HepG2 (cell line): ENCODE data around the gene MPI. TPM values are rescaled to one million over a fixed set of nuclear protein-coding genes. Genes with fewer than 3 reads are reported as not detected.

Experiments
- ATAC-seq: fragments of 200-7000 bp; cut with Tn5 transposase; 3 replicates; pipeline ENCODE4 v1.9.1; 2020; ENCODE audit warnings: mild to moderate bottlenecking, moderate library complexity
- BruUV-seq: library from RNA; stranded (reverse); fragments of 400-500 nt; replicated peaks from 2 replicates; lab custom pipeline; 2021; lab: Mats Ljungman, UMichigan
- CTCF ChIA-PET: fragments of 300-600 bp; formaldehyde crosslinking; extraction: SDS; loops from one replicate; lab custom pipeline; 2021; ENCODE audit warnings: low total read pairs, inconsistent platforms, low intra/inter-chr PET ratio; lab: Yijun Ruan, JAX
- POLR2A ChIA-PET: fragments of 350-600 bp; sonication (Branson Sonifier 250); formaldehyde crosslinking; loops from one replicate; lab custom pipeline; 2020; ENCODE audit warnings: antibody characterized with exemption, inconsistent platforms; lab: Yijun Ruan, JAX
- DNase-seq: peaks from one replicate; pipeline ENCODE4 v3.0.0-alpha.2; 2015; ENCODE audit warnings: low spot score
- FAIRE-seq: peaks from 3 replicates; lab custom pipeline; 2011; peaks lifted over from hg19 to GRCh38; lab: Jason Lieb, UNC
- H2AFZ ChIP-seq: one replicate; pipeline ENCODE4 v1.6.1; 2011; ENCODE audit warnings: low read length, inconsistent platforms
- H3K27ac ChIP-seq: fragments of 300-600 bp; 3 replicates; pipeline ENCODE4 v1.8.0; 2011; ENCODE audit warnings: mixed run types, mild to moderate bottlenecking, mixed read lengths, low read length, inconsistent platforms; ENCODE audit not compliant: insufficient read depth; ENCODE audit errors: extremely low read length
- H3K27me3 ChIP-seq, 2 experiments: fragments of 200-600 bp in 1 of 2; 2 replicates in 1 of 2; 3 replicates in 1 of 2; pipeline versions ENCODE4 v1.6.0 to v1.8.0; 2011; ENCODE audit warnings: low read length in 2 of 2, mild to moderate bottlenecking in 2 of 2, moderate library complexity in 2 of 2, inconsistent platforms in 1 of 2; ENCODE audit not compliant: insufficient read depth in 2 of 2, control insufficient read depth in 1 of 2
- H3K36me3 ChIP-seq, 2 experiments: fragments of 200-600 bp in 1 of 2; replicated peaks in 1 of 2; 2 replicates in 1 of 2; 3 replicates in 1 of 2; pipeline versions ENCODE4 v1.5.1 to v1.8.0; 2011; ENCODE audit warnings: low read length in 2 of 2, inconsistent platforms in 1 of 2; ENCODE audit not compliant: insufficient read depth in 2 of 2, control insufficient read depth in 1 of 2
- H3K4me1 ChIP-seq: 2 replicates; pipeline ENCODE4 v1.5.1; 2012; ENCODE audit warnings: low read length, inconsistent platforms; ENCODE audit not compliant: insufficient read depth
- H3K4me2 ChIP-seq: 2 replicates; pipeline ENCODE4 v1.6.0; 2011; ENCODE audit warnings: low read depth, low read length, inconsistent platforms
- H3K4me3 ChIP-seq, 3 experiments: fragments of 200-600 bp in 1 of 3; sonication (generic), shearing (Covaris generic) in 1 of 3; replicated peaks in 1 of 3; 2 replicates each; pipeline ENCODE4 v1.5.1; 2011 to 2016; ENCODE audit warnings: low read length in 3 of 3, inconsistent platforms in 2 of 3, low read depth in 2 of 3, mild to moderate bottlenecking in 2 of 3, control low read depth in 1 of 3, mixed read lengths in 1 of 3; ENCODE audit not compliant: insufficient read depth in 1 of 3
- H3K79me2 ChIP-seq: one replicate; pipeline ENCODE4 v1.6.1; 2011; ENCODE audit warnings: low read length, inconsistent platforms; ENCODE audit not compliant: insufficient read depth
- H3K9ac ChIP-seq: 2 replicates; pipeline ENCODE4 v1.6.0; 2011; ENCODE audit warnings: mild to moderate bottlenecking, low read depth, low read length, inconsistent platforms; ENCODE audit not compliant: insufficient read depth
- H3K9me3 ChIP-seq: 2 replicates; pipeline ENCODE4 v1.5.1; 2012; ENCODE audit warnings: mild to moderate bottlenecking, low read length
- H4K20me1 ChIP-seq: 2 replicates; pipeline ENCODE4 v1.6.0; 2011; ENCODE audit warnings: inconsistent platforms, mild to moderate bottlenecking, low read length, moderate library complexity; ENCODE audit not compliant: insufficient read depth
- ARID4A ChIP-seq: sonication (generic); formaldehyde crosslinking; IDR thresholded peaks from 2 replicates; pipeline ENCODE4 v1.5.0; 2020; ENCODE audit warnings: mild to moderate bottlenecking, missing genetic modification reagents, borderline replicate concordance
- CREBL2 ChIP-seq: sonication (generic); formaldehyde crosslinking; IDR thresholded peaks from 2 replicates; pipeline ENCODE4 v1.8.1; 2023; ENCODE audit warnings: missing genetic modification reagents, mild to moderate bottlenecking, borderline replicate concordance
- FIP1L1 ChIP-seq: fragments of 200-400 bp; formaldehyde crosslinking; IDR thresholded peaks from 2 replicates; pipeline ENCODE4 v1.6.1; 2018; ENCODE audit warnings: low read depth, mild to moderate bottlenecking, low read length, moderate library complexity, borderline replicate concordance; ENCODE audit not compliant: insufficient read depth
- SP5 ChIP-seq: IDR thresholded peaks from 2 replicates; pipeline ENCODE4 v1.6.1; 2016; ENCODE audit warnings: low read depth, borderline replicate concordance
- ZNF281 ChIP-seq: sonication (generic); formaldehyde crosslinking; IDR thresholded peaks from 2 replicates; pipeline ENCODE4 v1.4.0; 2020; ENCODE audit warnings: missing genetic modification reagents, borderline replicate concordance
- ZNF34 ChIP-seq: sonication (generic); formaldehyde crosslinking; IDR thresholded peaks from 2 replicates; pipeline ENCODE4 v1.4.0; 2020; ENCODE audit warnings: mild to moderate bottlenecking, missing genetic modification reagents, borderline replicate concordance
- ZNF567 ChIP-seq: sonication (generic); formaldehyde crosslinking; IDR thresholded peaks from 2 replicates; pipeline ENCODE4 v1.8.1; 2023; ENCODE audit warnings: mild to moderate bottlenecking, missing genetic modification reagents, borderline replicate concordance
- ZNF572 ChIP-seq: sonication (generic); formaldehyde crosslinking; IDR thresholded peaks from 2 replicates; pipeline ENCODE4 v1.5.1; 2020; ENCODE audit warnings: mild to moderate bottlenecking, missing genetic modification reagents
- ZNF709 ChIP-seq: sonication (generic); formaldehyde crosslinking; IDR thresholded peaks from 2 replicates; pipeline ENCODE4 v1.5.0; 2020; ENCODE audit warnings: mild to moderate bottlenecking, missing genetic modification reagents
- WGBS: methylation state at CpG from one replicate; pipeline ENCODE4 v1.1.6; 2017; ENCODE audit warnings: low lambda C conversion rate; 5-methylcytosine and 5-hydroxymethylcytosine counted together
- in situ Hi-C: cut with HindIII; loops from 2 replicates; pipeline ENCODE4 v1.10.0; 2017; ENCODE audit warnings: low pct_unique_long_range_greater_than_20kb; ENCODE audit not compliant: extremely low pct_ligation_motif_present
- intact Hi-C: fragments of 100-400 bp; cut with micrococcal nuclease; formaldehyde crosslinking; loops from one replicate; pipeline ENCODE4 v1.10.0; 2022; ENCODE audit not compliant: unreplicated experiment
- polyA plus RNA-seq, 8 experiments: library from polyadenylated mRNA; depleted of rRNA in 3 of 8; stranded (reverse) in 7 of 8; unstranded in 1 of 8; fragments of >200 nt; fragmentation: Illumina TruSeq in 4 of 8; extraction: Trizol in 4 of 8; gene quantifications; 2 replicates each; pipeline versions ENCODE4 v1.2.1 to v1.2.3, GENCODE V29; 2011 to 2016; ENCODE audit warnings: low read depth in 4 of 8, missing spikeins in 1 of 8, mixed read lengths in 1 of 8; ENCODE audit not compliant: insufficient read depth in 1 of 8
- total RNA-seq, 5 experiments: library from RNA; depleted of rRNA; stranded (reverse); fragments of >200 nt; fragmentation: Illumina TruSeq; extraction: Trizol; gene quantifications; 2 replicates each; pipeline ENCODE4 v1.2.3, GENCODE V29; 2016; ENCODE audit warnings: low read depth in 1 of 5

Gene MPI
- total and polyA plus RNA-seq, 2 of the 13 experiments (the other 11 are each of a cell fraction or from before 2014, with no cell fraction given) = 36.9 to 63.5 TPM

- CTCF ChIA-PET = no interaction called here
- DNase-seq (no peak), ATAC-seq (no peak), FAIRE-seq (no peak)
- BruUV-seq = no TSS peak
- Histone ChIP-seq H3K4me1 (peaks cover 25% of the 10 kb centered on the region), H3K27ac (no peak overlapping the region)
- WGBS = 98% methylated on average over 4 of the region's 4 CpGs
- intact Hi-C loops = no loop called here
- 0 out of 2 replicates have a peak, but pooled peaks have one; percentile 16 for TF ChIP-seq ARID4A (CRISPR knock-in tag)
- no peak for TF ChIP-seq ZNF709 (CRISPR knock-in tag)
- no peak for TF ChIP-seq SP5 (CRISPR knock-in tag)
- TF ChIP-seq, all 625 proteins: peak for 1
- Histone ChIP-seq H2AFZ (no peak overlapping the region), H3K36me3 (peaks cover 15 to 43% of the 10 kb centered on the region in 2 experiments; a peak in 4 of 5 replicates), H3K27me3 (no peaks in the 10 kb centered on the region), H3K4me2 (no peak overlapping the region), H3K9ac (no peak overlapping the region), H3K4me3 (no peak overlapping the region), H4K20me1 (no peaks in the 10 kb centered on the region), H3K9me3 (no peaks in the 10 kb centered on the region), H3K79me2 (no peaks in the 10 kb centered on the region)
- POLR2A ChIA-PET = no interaction called here
- in situ Hi-C loops = no loop called here
Measured at GRCh38 chr15:74845581-74845980, 44.3 kb upstream of the MPI start.

GRCh38 chr15:74847432-74847831 lies 42.4 kb upstream of the MPI start:
- no peaks in the 10 kb centered on the region for H3K27me3 ChIP-seq
- 100% methylated on average over 3 of the region's 3 CpGs for WGBS
- H3K36me3 ChIP-seq = peaks cover 20 to 62% of the 10 kb centered on the region in 2 experiments; a peak in 4 of 5 replicates
- H3K4me3 ChIP-seq = no peak overlapping the region
- no peak overlapping the region for H3K4me2 ChIP-seq
- ChIA-PET CTCF (no interaction called here), POLR2A (no interaction called here)
- no TSS peak for BruUV-seq
- FAIRE-seq = no peak
- no peaks in the 10 kb centered on the region for H3K79me2 ChIP-seq
- H3K27ac ChIP-seq = no peak overlapping the region
- no peaks in the 10 kb centered on the region for H3K9me3 ChIP-seq
- ATAC-seq = no peak
- intact Hi-C loops (no loop called here), in situ Hi-C loops (no loop called here)
- no peak overlapping the region for H3K9ac ChIP-seq
- no peaks in the 10 kb centered on the region for H4K20me1 ChIP-seq
- no peak for DNase-seq
- no peak overlapping the region for H2AFZ ChIP-seq
- H3K4me1 ChIP-seq = peaks cover 20% of the 10 kb centered on the region
- TF ChIP-seq ZNF567 = no peak
- no peak for TF ChIP-seq ZNF572
- TF ChIP-seq CREBL2 (CRISPR knock-in tag) = no peak
- TF ChIP-seq ZNF34 (CRISPR knock-in tag) = no peak
- TF ChIP-seq FIP1L1 = no peak
- TF ChIP-seq ZNF281 (CRISPR knock-in tag) = no peak
